K562 (cell line): Measurements from ENCODE around the gene PRDX2. TPM values are rescaled to one million over a fixed set of nuclear protein-coding genes. Genes with fewer than 3 reads are reported as not detected.

Source experiments
- CHAMP1 ChIP-seq: fragments of 450-650 bp; IDR thresholded peaks from 2 replicates; pipeline ENCODE4 v1.6.1; 2016; ENCODE audit warnings: mild to moderate bottlenecking
- DEAF1 ChIP-seq: fragments of 450-650 bp; formaldehyde crosslinking; IDR thresholded peaks from 2 replicates; pipeline ENCODE4 v1.4.0; 2020; ENCODE audit warnings: mild to moderate bottlenecking, moderate library complexity
- ELF4 ChIP-seq: fragments of 450-650 bp; formaldehyde crosslinking; IDR thresholded peaks from 2 replicates; pipeline ENCODE4 v1.4.0; 2022; ENCODE audit warnings: missing genetic modification characterization
- ETS2 ChIP-seq: IDR thresholded peaks from 2 replicates; pipeline ENCODE4 v1.6.1; 2016; ENCODE audit warnings: borderline replicate concordance, missing genetic modification characterization, mild to moderate bottlenecking, moderate library complexity, missing compliant biosample characterization; ENCODE audit not compliant: poor library complexity, severe bottlenecking
- FOXO4 ChIP-seq: fragments of 450-650 bp; formaldehyde crosslinking; IDR thresholded peaks from 2 replicates; pipeline ENCODE4 v1.4.0; 2020; ENCODE audit warnings: mild to moderate bottlenecking, moderate library complexity
- IFI16 ChIP-seq: fragments of 250-450 bp; sonication (Bioruptor Pico); IDR thresholded peaks from 2 replicates; pipeline ENCODE4 v2.1.2; 2022; ENCODE audit warnings: mild to moderate bottlenecking, inconsistent platforms
- KHSRP ChIP-seq: fragments of 450-650 bp; IDR thresholded peaks from 2 replicates; pipeline ENCODE4 v1.6.1; 2017
- MAZ ChIP-seq, 2 experiments: fragments of 450-650 bp in 1 of 2; sonication (generic) in 1 of 2; formaldehyde crosslinking; IDR thresholded peaks in 1 of 2; conservative IDR thresholded peaks in 1 of 2; 2 replicates each; pipeline versions ENCODE4 v1.4.0 to v1.5.0; 2020; ENCODE audit warnings: mild to moderate bottlenecking in 1 of 2, missing genetic modification reagents in 1 of 2
- MCM2 ChIP-seq: fragments of 450-650 bp; IDR thresholded peaks from 2 replicates; pipeline ENCODE4 v1.6.1; 2017; ENCODE audit warnings: low read depth, mild to moderate bottlenecking
- MTA1 ChIP-seq: fragments of 450-650 bp; IDR thresholded peaks from 2 replicates; pipeline ENCODE4 v1.6.1; 2017; ENCODE audit warnings: borderline replicate concordance
- PHF8 ChIP-seq: fragments of 200-600 bp; sonication (generic); IDR thresholded peaks from 2 replicates; pipeline ENCODE4 v1.6.1; 2012; ENCODE audit warnings: mixed run types, mild to moderate bottlenecking, inconsistent platforms, low read length, moderate library complexity, borderline replicate concordance
- POLR2AphosphoS5 ChIP-seq: IDR thresholded peaks from 2 replicates; pipeline ENCODE4 v1.6.1; 2011; ENCODE audit warnings: mild to moderate bottlenecking, low read depth, low read length, moderate library complexity; ENCODE audit not compliant: control insufficient read depth, insufficient read depth
- POLR2B ChIP-seq: fragments of 450-650 bp; IDR thresholded peaks from 2 replicates; pipeline ENCODE4 v1.6.1; 2018; ENCODE audit warnings: low read depth; ENCODE audit not compliant: partially characterized antibody
- PRMT5 ChIP-seq: sonication (generic); formaldehyde crosslinking; IDR thresholded peaks from 2 replicates; pipeline ENCODE4 v1.5.0; 2020; ENCODE audit warnings: missing genetic modification reagents
- XRCC5 ChIP-seq: fragments of 200-400 bp; formaldehyde crosslinking; IDR thresholded peaks from 2 replicates; pipeline ENCODE4 v1.6.1; 2017; ENCODE audit warnings: low read depth, mild to moderate bottlenecking, low read length
- ZBED1 ChIP-seq: IDR thresholded peaks from 2 replicates; pipeline ENCODE4 v1.6.1; 2014
- ZBTB8A ChIP-seq: fragments of 450-650 bp; IDR thresholded peaks from 2 replicates; pipeline ENCODE4 v1.6.1; 2018; ENCODE audit warnings: mild to moderate bottlenecking, moderate library complexity; ENCODE audit not compliant: partially characterized antibody
- ZNF436 ChIP-seq: fragments of 250-450, 450-650 bp; sonication (Bioruptor Pico); formaldehyde crosslinking; IDR thresholded peaks from 2 replicates; pipeline ENCODE4 v1.7.0; 2020; ENCODE audit warnings: mild to moderate bottlenecking
- ZNF609 ChIP-seq: sonication (generic); formaldehyde crosslinking; IDR thresholded peaks from 2 replicates; pipeline ENCODE4 v1.8.1; 2023; ENCODE audit warnings: missing genetic modification reagents, mild to moderate bottlenecking, borderline replicate concordance
- polyA plus RNA-seq, 8 experiments: library from polyadenylated mRNA; depleted of rRNA in 4 of 8; stranded (reverse) in 5 of 8; unstranded in 3 of 8; fragments of >200 nt; fragmentation: Nextera tagmentation in 2 of 8; fragmentation: Illumina TruSeq in 1 of 8; extraction: Ambion mirVana in 2 of 8; extraction: Trizol in 1 of 8; gene quantifications; 2 replicates each; pipeline versions ENCODE4 v1.2.1 to v1.2.3, GENCODE V29; 2011 to 2014; ENCODE audit warnings: inconsistent platforms in 1 of 8, missing spikeins in 1 of 8
- total RNA-seq, 7 experiments: library from RNA; depleted of rRNA in 6 of 7; stranded (reverse); fragments of >200 nt in 6 of 7; fragmentation: Illumina TruSeq in 2 of 7; extraction: Trizol in 2 of 7; gene quantifications; 2 replicates each; pipeline versions ENCODE4 v1.2.1 to v1.2.3, GENCODE V29; 2011 to 2021; ENCODE audit warnings: low replicate concordance in 1 of 7

The PRDX2 gene
- total and polyA plus RNA-seq, 9 of the 15 experiments (the other 6 are each of a cell fraction or from before 2014, with no cell fraction given) = 206 to 1,183 (median 415) TPM

GRCh38 chr19:12784394-12784870, 17.2 kb downstream of the PRDX2 start (continued):
- TF ChIP-seq CHAMP1 = no peak; the same call in 1 of the 2 replicates
- TF ChIP-seq PRMT5 (CRISPR knock-in tag) = no peak
- TF ChIP-seq MCM2 = no peak
- TF ChIP-seq MTA1 = peak; percentile 84
- no peak for TF ChIP-seq IFI16
- TF ChIP-seq POLR2B = peak; percentile 45
- no peak for TF ChIP-seq XRCC5
- TF ChIP-seq ETS2 = no peak
- peak; percentile 62; the same call in 1 of the 2 replicates for TF ChIP-seq ELF4 (CRISPR knock-in tag)
- TF ChIP-seq PHF8 = no peak
- TF ChIP-seq DEAF1 (CRISPR knock-in tag) = no peak
- no peak for TF ChIP-seq ZBTB8A
- TF ChIP-seq ZNF436 (CRISPR knock-in tag) = no peak
- no peak for TF ChIP-seq ZBED1
- no peak for TF ChIP-seq FOXO4
- TF ChIP-seq MAZ (CRISPR knock-in tag; conservative IDR thresholded peaks at IDR 0.05 in 1 of 2, IDR thresholded peaks at IDR 0.05 in 1 of 2) = peak in 1 of 2 experiments; percentile 50; a peak in 2 of 4 replicates
- peak; percentile 80; the same call in 1 of the 2 replicates for TF ChIP-seq ZNF609
- peak; percentile 89 for TF ChIP-seq POLR2AphosphoS5
- no peak for TF ChIP-seq KHSRP
